Brain microvascular endothelial cell (primary cell): ENCODE results near the gene CLDN19.

Experiments
- DNase-seq: peaks from one replicate; pipeline ENCODE4 v3.0.0-alpha.2; 2020
- H3K27ac ChIP-seq: fragments of 250-450 bp; sonication (Bioruptor Pico); 2 replicates; pipeline ENCODE4 v1.5.1; 2020; ENCODE audit warnings: mild to moderate bottlenecking, moderate library complexity
- H3K27me3 ChIP-seq: fragments of 250-450 bp; sonication (Bioruptor Pico); replicated peaks from 2 replicates; pipeline ENCODE4 v1.5.1; 2020; ENCODE audit warnings: mild to moderate bottlenecking
- H3K36me3 ChIP-seq: fragments of 250-450 bp; sonication (Bioruptor Pico); replicated peaks from 2 replicates; pipeline ENCODE4 v1.5.1; 2020; ENCODE audit warnings: mild to moderate bottlenecking
- H3K4me3 ChIP-seq: 2 replicates; pipeline ENCODE4 v1.5.1; 2011; ENCODE audit warnings: low read depth, mild to moderate bottlenecking, control low read depth, low read length, moderate library complexity
- CTCF ChIP-seq: IDR thresholded peaks from 2 replicates; pipeline ENCODE4 v1.5.1; 2011; ENCODE audit warnings: low read depth, mild to moderate bottlenecking, moderate library complexity, low read length, control low read depth, inconsistent platforms; ENCODE audit errors: missing control alignments
- in situ Hi-C: cut with HindIII; loops from 2 replicates; pipeline ENCODE4 v1.10.0; 2017; ENCODE audit warnings: low sequenced_read_pairs, low pct_ligation_motif_present

Gene CLDN19

GRCh38 chr1:42765832-42766740 lies 26.1 kb upstream of the CLDN19 start:
- peak; percentile 76 for DNase-seq
- H3K27me3 ChIP-seq: no peaks in the 10 kb centered on the region
- H3K36me3 ChIP-seq: peaks cover 8% of the 10 kb centered on the region
- TF ChIP-seq CTCF: peak; percentile 71
- peak overlapping the region; percentile 95 for H3K4me3 ChIP-seq
- in situ Hi-C loops: no loop called here
- H3K27ac ChIP-seq: peak overlapping the region; percentile 44

GRCh38 chr1:42765269-42765668 lies 25.2 kb upstream of the CLDN19 start:
- Histone ChIP-seq H3K4me3 (peak overlapping the region; percentile 95), H3K27me3 (no peaks in the 10 kb centered on the region), H3K36me3 (peaks cover 13% of the 10 kb centered on the region), H3K27ac (peak overlapping the region; percentile 44)
- no peak for DNase-seq
- no peak for TF ChIP-seq CTCF
- in situ Hi-C loops: no loop called here

- no peak for DNase-seq
Measured at GRCh38 chr1:42762269-42762668, 22.2 kb upstream of the CLDN19 start.

GRCh38 chr1:42761567-42761966 lies 21.5 kb upstream of the CLDN19 start:
- no peak overlapping the region for H3K27ac ChIP-seq
- in situ Hi-C loops: no loop called here

More at GRCh38 chr1:42762269-42762668, 22.2 kb upstream of the CLDN19 start:
- no peak for TF ChIP-seq CTCF
- Histone ChIP-seq H3K27ac (no peak overlapping the region), H3K27me3 (no peaks in the 10 kb centered on the region), H3K4me3 (no peak overlapping the region), H3K36me3 (peaks cover 41% of the 10 kb centered on the region)
- in situ Hi-C loops: no loop called here

GRCh38 chr1:42759114-42759513 lies 19.1 kb upstream of the CLDN19 start:
- no peak for DNase-seq
- Histone ChIP-seq H3K4me3 (no peak overlapping the region), H3K27ac (no peak overlapping the region), H3K36me3 (peaks cover 72% of the 10 kb centered on the region), H3K27me3 (no peaks in the 10 kb centered on the region)
- in situ Hi-C loops: no loop called here
- TF ChIP-seq CTCF: no peak

More at GRCh38 chr1:42761567-42761966, 21.5 kb upstream of the CLDN19 start:
- no peak overlapping the region for H3K4me3 ChIP-seq
- no peak for DNase-seq
- peaks cover 48% of the 10 kb centered on the region for H3K36me3 ChIP-seq
- no peaks in the 10 kb centered on the region for H3K27me3 ChIP-seq
- TF ChIP-seq CTCF: no peak
